ENCODE data around the gene ANKRD29. TPM values are rescaled to one million over a fixed set of nuclear protein-coding genes. Genes with fewer than 3 reads are reported as not detected.

ANKRD29 gene
- total and polyA plus RNA-seq, 2 donors (not counting 1 experiment from before 2014, with no cell fraction given) = 2.0 to 6.9 TPM

GRCh38 chr18:23636071-23636399 lies 26.7 kb downstream of the ANKRD29 start:
- H2AFZ ChIP-seq (ENCODE audit: low read length) = no peak overlapping the region
- H3K9me3 ChIP-seq (ENCODE audit: control insufficient read depth, insufficient read depth, low read depth, low read length) = no peaks in the 10 kb centered on the region
- no peaks in the 10 kb centered on the region for H3K36me3 ChIP-seq (ENCODE audit: control insufficient read depth, insufficient read depth, low read length)
- H3K27ac ChIP-seq (ENCODE audit: insufficient read depth, low read length) = no peak overlapping the region
- H3K4me3 ChIP-seq (replicated peaks in 1 of 4; ENCODE audit: control extremely low read depth in 1 of 4, insufficient read depth in 1 of 4, low read depth in 3 of 4, low read length in 4 of 4) = no peak overlapping the region
- DNase-seq (ENCODE audit: low read depth in 2 of 2) = no peak
- no peaks in the 10 kb centered on the region for H4K20me1 ChIP-seq (ENCODE audit: control insufficient read depth, extremely low read depth, insufficient read depth, low read length)
- H3K4me2 ChIP-seq (ENCODE audit: extremely low read depth, insufficient read depth, low read length) = no peak overlapping the region
- peaks cover 4% of the 10 kb centered on the region for H3K27me3 ChIP-seq (ENCODE audit: control insufficient read depth, insufficient read depth, low read length)
- no peaks in the 10 kb centered on the region for H3K4me1 ChIP-seq (ENCODE audit: control insufficient read depth, extremely low read depth, insufficient read depth, low read length)
- no peaks in the 10 kb centered on the region for H3K79me2 ChIP-seq (ENCODE audit: control insufficient read depth, insufficient read depth, low read length)
- no peak overlapping the region for H3K9ac ChIP-seq (ENCODE audit: insufficient read depth, low read length)
- TF ChIP-seq, protein P1, sequence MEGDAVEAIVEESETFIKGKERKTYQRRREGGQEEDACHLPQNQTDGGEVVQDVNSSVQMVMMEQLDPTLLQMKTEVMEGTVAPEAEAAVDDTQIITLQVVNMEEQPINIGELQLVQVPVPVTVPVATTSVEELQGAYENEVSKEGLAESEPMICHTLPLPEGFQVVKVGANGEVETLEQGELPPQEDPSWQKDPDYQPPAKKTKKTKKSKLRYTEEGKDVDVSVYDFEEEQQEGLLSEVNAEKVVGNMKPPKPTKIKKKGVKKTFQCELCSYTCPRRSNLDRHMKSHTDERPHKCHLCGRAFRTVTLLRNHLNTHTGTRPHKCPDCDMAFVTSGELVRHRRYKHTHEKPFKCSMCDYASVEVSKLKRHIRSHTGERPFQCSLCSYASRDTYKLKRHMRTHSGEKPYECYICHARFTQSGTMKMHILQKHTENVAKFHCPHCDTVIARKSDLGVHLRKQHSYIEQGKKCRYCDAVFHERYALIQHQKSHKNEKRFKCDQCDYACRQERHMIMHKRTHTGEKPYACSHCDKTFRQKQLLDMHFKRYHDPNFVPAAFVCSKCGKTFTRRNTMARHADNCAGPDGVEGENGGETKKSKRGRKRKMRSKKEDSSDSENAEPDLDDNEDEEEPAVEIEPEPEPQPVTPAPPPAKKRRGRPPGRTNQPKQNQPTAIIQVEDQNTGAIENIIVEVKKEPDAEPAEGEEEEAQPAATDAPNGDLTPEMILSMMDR (conservative IDR thresholded peaks at IDR 0.05 in 1 of 2, IDR thresholded peaks at IDR 0.05 in 1 of 2; ENCODE audit: low read depth in 1 of 2, low read length in 2 of 2) = no peak
- TF ChIP-seq EZH2 (IDR thresholded peaks at IDR 0.05; ENCODE audit: low read length, missing control alignments) = no peak

GRCh38 chr18:23635283-23636070 lies 27.2 kb downstream of the ANKRD29 start:
- no peak overlapping the region for H2AFZ ChIP-seq (ENCODE audit: low read length)
- no peaks in the 10 kb centered on the region for H4K20me1 ChIP-seq (ENCODE audit: control insufficient read depth, extremely low read depth, insufficient read depth, low read length)
- no peaks in the 10 kb centered on the region for H3K4me1 ChIP-seq (ENCODE audit: control insufficient read depth, extremely low read depth, insufficient read depth, low read length)
- no peaks in the 10 kb centered on the region for H3K9me3 ChIP-seq (ENCODE audit: control insufficient read depth, insufficient read depth, low read depth, low read length)
- TF ChIP-seq, protein P1 (conservative IDR thresholded peaks at IDR 0.05 in 1 of 2, IDR thresholded peaks at IDR 0.05 in 1 of 2; ENCODE audit: low read depth in 1 of 2, low read length in 2 of 2) = no peak
- no peak for TF ChIP-seq EZH2 (IDR thresholded peaks at IDR 0.05; ENCODE audit: low read length, missing control alignments)
- no peaks in the 10 kb centered on the region for H3K79me2 ChIP-seq (ENCODE audit: control insufficient read depth, insufficient read depth, low read length)
- no peak overlapping the region for H3K4me3 ChIP-seq (replicated peaks in 1 of 4; ENCODE audit: control extremely low read depth in 1 of 4, insufficient read depth in 1 of 4, low read depth in 3 of 4, low read length in 4 of 4)
- no peak overlapping the region for H3K27ac ChIP-seq (ENCODE audit: insufficient read depth, low read length)
- H3K4me2 ChIP-seq (ENCODE audit: extremely low read depth, insufficient read depth, low read length) = no peak overlapping the region
- H3K27me3 ChIP-seq (ENCODE audit: control insufficient read depth, insufficient read depth, low read length) = no peaks in the 10 kb centered on the region
- H3K9ac ChIP-seq (ENCODE audit: insufficient read depth, low read length) = no peak overlapping the region
- peak in 1 of 2 donors; percentile 54 for DNase-seq (ENCODE audit: low read depth in 2 of 2)
- H3K36me3 ChIP-seq (ENCODE audit: control insufficient read depth, insufficient read depth, low read length) = no peaks in the 10 kb centered on the region

- no peaks in the 10 kb centered on the region for H3K4me1 ChIP-seq (ENCODE audit: control insufficient read depth, extremely low read depth, insufficient read depth, low read length)
- TF ChIP-seq, protein P1 (conservative IDR thresholded peaks at IDR 0.05 in 1 of 2, IDR thresholded peaks at IDR 0.05 in 1 of 2; ENCODE audit: low read depth in 1 of 2, low read length in 2 of 2) = no peak
- no peak for TF ChIP-seq EZH2 (IDR thresholded peaks at IDR 0.05; ENCODE audit: low read length, missing control alignments)
- no peak overlapping the region for H3K4me3 ChIP-seq (replicated peaks in 1 of 4; ENCODE audit: control extremely low read depth in 1 of 4, insufficient read depth in 1 of 4, low read depth in 3 of 4, low read length in 4 of 4)
- H3K27ac ChIP-seq (ENCODE audit: insufficient read depth, low read length) = no peak overlapping the region
- H3K9ac ChIP-seq (ENCODE audit: insufficient read depth, low read length) = no peak overlapping the region
- no peaks in the 10 kb centered on the region for H3K79me2 ChIP-seq (ENCODE audit: control insufficient read depth, insufficient read depth, low read length)
- no peak overlapping the region for H2AFZ ChIP-seq (ENCODE audit: low read length)
- DNase-seq (ENCODE audit: low read depth in 2 of 2) = no peak
- H3K27me3 ChIP-seq (ENCODE audit: control insufficient read depth, insufficient read depth, low read length) = no peaks in the 10 kb centered on the region
- no peaks in the 10 kb centered on the region for H3K9me3 ChIP-seq (ENCODE audit: control insufficient read depth, insufficient read depth, low read depth, low read length)
- H3K36me3 ChIP-seq (ENCODE audit: control insufficient read depth, insufficient read depth, low read length) = no peaks in the 10 kb centered on the region
- H3K4me2 ChIP-seq (ENCODE audit: extremely low read depth, insufficient read depth, low read length) = no peak overlapping the region
- H4K20me1 ChIP-seq (ENCODE audit: control insufficient read depth, extremely low read depth, insufficient read depth, low read length) = no peaks in the 10 kb centered on the region
Measured at GRCh38 chr18:23634692-23635091, 28.0 kb downstream of the ANKRD29 start.

Measured in fibroblast of lung (primary cell).